Mesendoderm (in vitro differentiated cells): ENCODE measurements around the gene RSRC2. TPM values are rescaled to one million over a fixed set of nuclear protein-coding genes. Genes with fewer than 3 reads are reported as not detected.

Source experiments
- small RNA-seq: library from polyadenylated mRNA; stranded (forward); fragments of <200 nt; extraction: miRNeasy Mini kit (QIAGEN cat#:217004); gene quantifications from one replicate; pipeline ENCODE3, GENCODE V24; 2013; ENCODE audit not compliant: insufficient read depth

RSRC2 gene

Small RNAs within 50 kb of the gene (small RNA-seq; reads per million reads assigned to genes)
- gene AC026333.1 (not detected), gene RF00411 (not detected)
